ENCODE measurements around the gene TWIST1. TPM values are rescaled to one million over a fixed set of nuclear protein-coding genes. Genes with fewer than 3 reads are reported as not detected.
A peak's percentile ranks its signal among the peaks of the same experiment; 100 is the strongest.

TWIST1 gene
- polyA plus RNA-seq, 1 of the 3 experiments (the other 2 are of a cell fraction), result 170 TPM

DNA sequence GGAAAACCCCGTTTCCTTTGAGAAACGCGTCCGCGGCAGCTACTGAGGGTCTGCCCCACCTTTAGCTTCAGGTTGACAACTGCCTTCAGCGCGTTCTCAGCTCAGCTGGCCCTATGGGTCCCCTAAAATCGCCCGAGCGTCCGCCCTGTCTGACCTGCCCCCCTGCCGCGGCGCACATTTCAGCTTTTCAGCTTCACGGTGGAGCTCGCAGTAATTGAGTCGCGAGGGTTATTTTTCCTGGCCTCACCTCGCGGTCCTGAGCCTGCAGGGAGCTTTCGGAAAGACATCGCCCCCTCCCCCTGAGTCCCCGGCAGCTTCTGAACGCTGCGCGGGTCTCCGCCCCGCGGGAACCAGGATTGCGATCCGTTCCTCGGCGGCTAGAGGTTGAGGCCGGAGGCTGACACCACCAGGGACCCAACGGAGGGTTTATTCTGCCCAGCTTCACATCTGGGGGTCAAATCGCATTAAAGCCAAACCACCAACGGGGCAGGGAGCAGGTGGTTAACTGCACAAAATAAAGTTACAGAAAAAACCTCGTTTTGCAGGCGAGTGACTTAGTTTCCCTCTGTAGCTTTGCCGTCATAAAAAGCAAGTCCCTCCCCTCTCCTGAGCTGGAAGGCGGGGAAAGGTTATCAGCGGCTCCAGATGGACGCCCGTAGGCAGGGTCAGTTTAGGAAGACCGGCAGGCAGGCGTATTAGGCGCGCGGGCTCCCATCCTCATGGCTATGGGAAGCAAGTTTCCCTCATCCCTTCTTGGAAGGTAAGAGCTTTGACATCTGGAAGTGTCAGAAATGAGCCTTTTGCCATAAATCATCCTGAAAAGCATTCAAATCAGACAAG is 11.0 kb downstream of the TWIST1 start (continued):
- no peak for TF ChIP-seq MXI1 (IDR thresholded peaks at IDR 0.05; ENCODE audit: low read depth, low read length)
- TF ChIP-seq YY1 (IDR thresholded peaks at IDR 0.05; ENCODE audit: low read depth), result no peak
- TF ChIP-seq, protein P1, sequence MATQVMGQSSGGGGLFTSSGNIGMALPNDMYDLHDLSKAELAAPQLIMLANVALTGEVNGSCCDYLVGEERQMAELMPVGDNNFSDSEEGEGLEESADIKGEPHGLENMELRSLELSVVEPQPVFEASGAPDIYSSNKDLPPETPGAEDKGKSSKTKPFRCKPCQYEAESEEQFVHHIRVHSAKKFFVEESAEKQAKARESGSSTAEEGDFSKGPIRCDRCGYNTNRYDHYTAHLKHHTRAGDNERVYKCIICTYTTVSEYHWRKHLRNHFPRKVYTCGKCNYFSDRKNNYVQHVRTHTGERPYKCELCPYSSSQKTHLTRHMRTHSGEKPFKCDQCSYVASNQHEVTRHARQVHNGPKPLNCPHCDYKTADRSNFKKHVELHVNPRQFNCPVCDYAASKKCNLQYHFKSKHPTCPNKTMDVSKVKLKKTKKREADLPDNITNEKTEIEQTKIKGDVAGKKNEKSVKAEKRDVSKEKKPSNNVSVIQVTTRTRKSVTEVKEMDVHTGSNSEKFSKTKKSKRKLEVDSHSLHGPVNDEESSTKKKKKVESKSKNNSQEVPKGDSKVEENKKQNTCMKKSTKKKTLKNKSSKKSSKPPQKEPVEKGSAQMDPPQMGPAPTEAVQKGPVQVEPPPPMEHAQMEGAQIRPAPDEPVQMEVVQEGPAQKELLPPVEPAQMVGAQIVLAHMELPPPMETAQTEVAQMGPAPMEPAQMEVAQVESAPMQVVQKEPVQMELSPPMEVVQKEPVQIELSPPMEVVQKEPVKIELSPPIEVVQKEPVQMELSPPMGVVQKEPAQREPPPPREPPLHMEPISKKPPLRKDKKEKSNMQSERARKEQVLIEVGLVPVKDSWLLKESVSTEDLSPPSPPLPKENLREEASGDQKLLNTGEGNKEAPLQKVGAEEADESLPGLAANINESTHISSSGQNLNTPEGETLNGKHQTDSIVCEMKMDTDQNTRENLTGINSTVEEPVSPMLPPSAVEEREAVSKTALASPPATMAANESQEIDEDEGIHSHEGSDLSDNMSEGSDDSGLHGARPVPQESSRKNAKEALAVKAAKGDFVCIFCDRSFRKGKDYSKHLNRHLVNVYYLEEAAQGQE (IDR thresholded peaks at IDR 0.05; ENCODE audit: low read depth, low read length), result no peak
- TF ChIP-seq RAD21 (IDR thresholded peaks at IDR 0.05; ENCODE audit: low read length), result 0 out of 2 replicates have a peak, but pooled peaks have one; percentile 3
- TF ChIP-seq GATA2 (CRISPR knock-in tag; IDR thresholded peaks at IDR 0.05), result peak; percentile 50; the same call in 1 of the 2 replicates
- TF ChIP-seq FOSL2 (IDR thresholded peaks at IDR 0.05; ENCODE audit: borderline replicate concordance, low read depth), result no peak
- TF ChIP-seq CHD2 (IDR thresholded peaks at IDR 0.05; ENCODE audit: low read length, partially characterized antibody), result no peak
- peak; percentile 28; the same call in 1 of the 2 replicates for TF ChIP-seq TEAD4 (IDR thresholded peaks at IDR 0.05; ENCODE audit: borderline replicate concordance, insufficient read depth)
- TF ChIP-seq SIN3A (IDR thresholded peaks at IDR 0.05; ENCODE audit: borderline replicate concordance, low read depth, low read length), result 0 out of 2 replicates have a peak, but pooled peaks have one; percentile 56
- no peak for TF ChIP-seq RCOR1 (IDR thresholded peaks at IDR 0.05; ENCODE audit: low read length)
- TF ChIP-seq NRF1 (IDR thresholded peaks at IDR 0.05; ENCODE audit: low read depth, low read length), result no peak
- TF ChIP-seq, protein P2, sequence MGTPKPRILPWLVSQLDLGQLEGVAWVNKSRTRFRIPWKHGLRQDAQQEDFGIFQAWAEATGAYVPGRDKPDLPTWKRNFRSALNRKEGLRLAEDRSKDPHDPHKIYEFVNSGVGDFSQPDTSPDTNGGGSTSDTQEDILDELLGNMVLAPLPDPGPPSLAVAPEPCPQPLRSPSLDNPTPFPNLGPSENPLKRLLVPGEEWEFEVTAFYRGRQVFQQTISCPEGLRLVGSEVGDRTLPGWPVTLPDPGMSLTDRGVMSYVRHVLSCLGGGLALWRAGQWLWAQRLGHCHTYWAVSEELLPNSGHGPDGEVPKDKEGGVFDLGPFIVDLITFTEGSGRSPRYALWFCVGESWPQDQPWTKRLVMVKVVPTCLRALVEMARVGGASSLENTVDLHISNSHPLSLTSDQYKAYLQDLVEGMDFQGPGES (IDR thresholded peaks at IDR 0.05; ENCODE audit: low read depth, low read length), result no peak
- TF ChIP-seq NFIC (IDR thresholded peaks at IDR 0.05; ENCODE audit: borderline replicate concordance), result no peak
- TF ChIP-seq EZH2phosphoT487 (IDR thresholded peaks at IDR 0.05; ENCODE audit: borderline replicate concordance, low read depth), result no peak

- POLR2A ChIA-PET, result interaction anchor here (0.6 to 7.2 kb wide), 12 partner anchors 8 to 540 kb away, joined by 3 to 151 read pairs (median 20); partner anchors contain the start of gene TWIST1
- CTCF ChIA-PET, result interaction anchor here (0.8 to 7.5 kb wide), 11 partner anchors 8 to 559 kb away, joined by 3 to 92 read pairs (median 4); partner anchors contain the start of gene TWIST1
- DNase-seq, result no peak
Measured at GRCh38 chr7:19105546-19105945, 11.9 kb downstream of the TWIST1 start.

More at GRCh38 chr7:19105546-19105945, 11.9 kb downstream of the TWIST1 start:
- peak; percentile 40; the same call in 1 of the 2 replicates for TF ChIP-seq MXI1 (IDR thresholded peaks at IDR 0.05; ENCODE audit: low read depth, low read length)
- TF ChIP-seq FOXJ3 (CRISPR knock-in tag; IDR thresholded peaks at IDR 0.05), result no peak
- Histone ChIP-seq H3K9me2 (no peaks in the 10 kb centered on the region), H4K20me1 (ENCODE audit: insufficient read depth) (no peaks in the 10 kb centered on the region), H3K4me1 (ENCODE audit: control insufficient read depth in 1 of 2, insufficient read depth in 2 of 2, low read depth in 1 of 2, low read length in 1 of 2) (peaks cover 20 to 92% of the 10 kb centered on the region in 2 experiments; a peak in 3 of 4 replicates), H3K4me2 (peak overlapping the region; percentile 88), H3K4me3 (ENCODE audit: low read depth in 2 of 2, low read length in 1 of 2) (peak overlapping the region; percentile 92 to 100), H3K36me3 (replicated peaks in 1 of 2; ENCODE audit: control insufficient read depth in 1 of 2, insufficient read depth in 2 of 2, low read length in 1 of 2) (peaks cover 6 to 47% of the 10 kb centered on the region in 2 experiments), H3K79me2 (ENCODE audit: insufficient read depth) (peaks cover 100% of the 10 kb centered on the region), H2AFZ (ENCODE audit: low read depth) (peak overlapping the region; percentile 53; the same call in 1 of the 2 replicates), H3K9me3 (no peaks in the 10 kb centered on the region), H3F3A (replicated peaks; ENCODE audit: insufficient read depth) (peaks cover 40% of the 10 kb centered on the region), H3K27ac (ENCODE audit: low read depth in 2 of 2, low read length in 1 of 2) (peak overlapping the region; percentile 96 to 100), H3K27me3 (ENCODE audit: insufficient read depth) (no peaks in the 10 kb centered on the region), H3K9ac (peak overlapping the region; percentile 95)
- 7% methylated on average over 4 of the region's 4 CpGs for WGBS (ENCODE audit: low lambda C conversion rate)

Data from SK-N-SH (cell line).